Stimulated activated CD4-positive, alpha-beta T cell treated with anti-CD3 and anti-CD28 coated beads, Interleukin-12 subunit alpha, Interleukin-12 subunit beta, amount 100 ng/mL, for 48 hours (primary cell): Measurements from ENCODE around the gene CHURC1.
"Not testable (repeated sequence)": the region's sequence is repeated elsewhere in the genome, so short reads cannot be mapped to it uniquely, and the experiment has no call there.

ENCODE experiments used
- DNase-seq, 3 donors: peaks; one replicate each; pipeline ENCODE4 v3.0.0-alpha.2; 2020; ENCODE audit warnings: low read depth in 2 of 3, low spot score in 1 of 3

Gene CHURC1

DNA sequence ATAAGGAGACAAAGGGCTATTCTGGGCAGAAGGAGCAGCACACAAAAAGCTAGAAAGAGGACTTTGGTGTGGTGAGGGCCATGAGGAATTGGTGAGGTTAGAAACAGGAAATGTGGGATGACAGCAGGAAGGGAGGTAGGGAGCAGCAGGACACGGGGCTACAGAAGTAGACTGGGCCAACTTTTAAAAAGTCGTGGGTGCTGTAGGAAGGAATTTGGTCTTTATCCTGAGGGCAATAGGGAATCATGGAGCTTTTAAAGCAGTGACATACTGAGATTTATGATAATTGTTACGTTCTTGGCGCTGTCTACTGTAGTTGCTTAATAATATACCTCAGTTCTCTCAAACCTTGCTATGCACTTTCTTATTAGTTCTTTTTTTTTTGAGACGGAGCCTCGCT is 8.2 kb upstream of the CHURC1 start:
- DNase-seq, result no peak

DNA sequence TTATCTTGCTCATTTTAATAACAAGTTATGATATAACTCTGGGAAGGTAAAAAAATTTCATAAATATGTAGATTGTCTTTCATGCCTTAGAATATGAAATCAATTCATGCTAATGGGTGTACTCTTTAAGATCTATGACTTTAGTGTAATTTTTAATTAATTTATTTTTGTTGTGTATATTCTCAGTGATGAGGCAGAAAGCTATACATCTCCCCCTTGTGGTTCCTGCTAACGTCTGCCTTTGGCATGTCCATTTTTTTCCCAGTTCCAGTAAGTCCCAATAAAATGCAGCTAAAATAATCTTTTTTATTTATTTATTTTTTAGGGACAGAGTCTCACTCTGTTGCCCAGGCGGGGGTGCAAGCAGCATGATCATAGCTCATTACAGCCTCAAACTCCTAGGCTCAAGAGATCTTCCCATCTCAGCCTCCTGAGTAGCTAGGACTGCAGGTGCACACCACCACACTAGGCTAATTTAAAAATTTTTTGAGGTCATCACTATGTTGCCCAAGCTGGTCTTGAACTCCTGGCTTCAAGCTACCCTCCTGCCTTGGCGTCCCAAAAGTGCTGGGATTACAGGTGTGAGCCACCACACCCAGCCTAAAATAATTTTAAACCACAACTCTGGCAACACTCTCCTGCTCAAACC is 3.3 kb upstream of the CHURC1 start:
- no peak for DNase-seq

DNA sequence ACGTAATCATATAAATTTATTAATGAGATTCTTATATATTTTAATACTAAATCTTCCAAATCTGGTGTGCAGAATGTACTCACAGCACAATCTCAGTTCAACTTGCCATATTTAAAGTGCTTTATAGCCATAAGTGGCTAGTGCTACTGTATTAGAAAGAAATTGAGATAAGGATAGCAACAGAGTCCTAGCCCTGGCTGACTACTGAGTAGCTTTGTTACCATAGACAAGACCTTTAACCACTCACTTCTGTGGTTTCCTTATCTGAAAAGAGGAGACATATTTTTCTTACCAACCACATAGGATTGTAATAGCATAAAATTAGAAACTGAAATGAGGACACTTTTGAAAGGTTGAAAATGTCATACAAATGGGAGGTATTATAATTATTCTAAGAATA is 2.0 kb upstream of the CHURC1 start:
- DNase-seq, result no peak

DNA sequence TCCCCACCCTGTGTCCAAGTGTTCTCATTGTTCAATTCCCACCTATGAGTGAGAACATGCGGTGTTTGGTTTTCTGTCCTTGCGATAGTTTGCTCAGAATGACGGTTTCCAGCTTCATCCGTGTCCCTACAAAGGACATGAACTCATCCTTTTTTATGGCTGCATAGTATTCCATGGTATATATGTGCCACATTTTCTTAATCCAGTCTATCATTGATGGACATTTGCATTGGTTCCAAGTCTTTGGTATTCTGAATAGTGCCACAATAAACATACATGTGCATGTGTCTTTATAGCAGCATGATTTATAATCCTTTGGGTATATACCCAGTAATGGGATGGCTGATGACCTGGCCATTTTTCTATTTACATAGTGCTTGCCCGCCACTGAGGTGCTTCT is 778 bp upstream of the CHURC1 start:
- not testable (repeated sequence) for DNase-seq

DNA sequence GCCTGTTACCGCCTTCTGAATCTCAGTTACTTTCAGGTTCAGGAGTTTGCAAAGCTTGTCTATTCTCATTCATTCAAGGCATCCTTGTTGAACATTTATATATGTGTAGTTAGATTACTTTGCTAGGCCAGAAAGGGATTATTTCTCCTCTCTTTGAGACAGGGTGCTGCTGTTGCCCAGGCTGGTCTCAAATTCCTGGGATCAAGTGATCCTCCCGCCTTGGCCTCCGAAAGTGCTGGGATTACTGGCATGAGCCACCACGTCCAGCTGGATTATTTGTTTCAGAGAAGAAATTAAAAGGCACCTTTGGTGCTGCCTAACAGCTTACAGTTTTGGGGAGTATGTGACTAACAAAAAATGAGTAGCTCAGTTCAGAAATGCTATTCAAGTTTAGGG is 772 bp downstream of the CHURC1 start:
- DNase-seq, result no peak

DNA sequence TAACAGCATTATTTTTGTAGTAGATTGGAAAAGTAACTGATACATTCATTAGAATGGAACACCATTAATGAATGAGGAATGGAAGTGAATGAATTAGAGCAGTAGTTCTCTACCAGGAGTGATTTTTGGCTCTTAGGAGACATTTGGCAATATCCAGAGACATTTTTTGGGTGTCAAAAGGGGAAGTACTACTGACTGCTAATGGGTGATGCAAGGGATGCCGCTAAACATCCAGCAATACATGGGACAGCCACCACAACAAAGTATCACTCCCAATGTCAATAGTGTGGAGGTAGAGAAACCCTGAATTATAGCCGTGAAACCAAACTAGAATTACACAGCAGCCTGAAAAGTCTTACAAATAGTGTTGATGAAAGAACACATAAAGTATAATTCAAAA is 1.5 kb downstream of the CHURC1 start:
- no peak for DNase-seq

DNA sequence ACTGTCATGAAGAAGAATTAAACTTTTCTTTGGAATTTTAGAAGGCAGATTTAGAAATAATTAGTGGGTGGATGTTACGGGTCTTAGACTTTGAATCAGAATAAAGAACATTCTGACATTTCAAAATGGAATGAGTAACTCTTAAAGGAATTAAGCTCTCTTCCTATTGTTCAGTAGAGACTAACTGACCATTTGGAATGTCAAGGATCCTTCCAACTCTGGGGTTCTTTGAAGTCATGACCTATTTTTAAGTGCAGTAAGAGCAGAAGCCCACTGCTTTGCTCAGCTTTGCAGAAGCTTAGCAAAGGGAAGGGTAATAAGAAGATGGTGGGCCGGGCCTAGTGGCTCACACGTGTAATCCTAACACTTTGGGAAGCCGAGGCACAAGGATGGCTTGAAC is 4.0 kb downstream of the CHURC1 start:
- DNase-seq, result no peak

DNA sequence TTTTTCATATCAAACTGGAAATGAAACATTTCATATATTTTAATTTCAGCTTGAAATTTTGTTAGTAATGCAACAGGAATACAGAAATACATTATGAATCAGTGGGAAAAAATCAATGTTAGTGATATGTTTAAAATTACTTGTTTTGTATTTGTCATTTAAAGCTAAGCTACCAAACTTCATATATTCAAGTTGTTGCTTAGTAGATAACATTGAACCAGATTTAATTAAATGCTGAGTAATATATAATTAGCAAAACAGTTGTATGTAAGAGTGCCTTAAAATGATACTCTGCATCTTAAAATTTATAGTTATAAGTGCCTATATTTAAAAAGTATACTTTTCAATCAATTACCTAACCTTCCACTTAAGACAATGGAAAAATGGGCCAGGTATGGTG is 5.0 kb downstream of the CHURC1 start:
- no peak for DNase-seq

DNA sequence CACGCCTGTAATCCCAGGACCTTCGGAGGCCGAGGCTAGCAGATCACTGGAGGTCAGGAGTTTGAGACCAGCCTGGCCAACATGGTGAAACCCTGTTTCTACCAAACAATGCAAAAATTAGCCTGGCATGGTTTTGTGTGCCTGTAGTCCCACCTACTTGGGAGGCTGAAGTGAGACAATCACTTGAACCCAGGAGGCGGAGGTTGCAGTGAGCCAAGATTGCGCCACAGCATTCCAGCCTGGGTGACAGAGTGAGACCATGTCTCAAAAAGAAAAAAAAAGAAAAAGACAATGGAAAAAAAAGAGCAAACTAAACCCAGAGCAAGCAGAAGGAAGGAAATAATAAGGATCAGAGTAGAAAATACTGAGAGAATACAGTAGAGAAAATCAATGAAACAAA is 5.4 kb downstream of the CHURC1 start:
- DNase-seq, result no peak

DNA sequence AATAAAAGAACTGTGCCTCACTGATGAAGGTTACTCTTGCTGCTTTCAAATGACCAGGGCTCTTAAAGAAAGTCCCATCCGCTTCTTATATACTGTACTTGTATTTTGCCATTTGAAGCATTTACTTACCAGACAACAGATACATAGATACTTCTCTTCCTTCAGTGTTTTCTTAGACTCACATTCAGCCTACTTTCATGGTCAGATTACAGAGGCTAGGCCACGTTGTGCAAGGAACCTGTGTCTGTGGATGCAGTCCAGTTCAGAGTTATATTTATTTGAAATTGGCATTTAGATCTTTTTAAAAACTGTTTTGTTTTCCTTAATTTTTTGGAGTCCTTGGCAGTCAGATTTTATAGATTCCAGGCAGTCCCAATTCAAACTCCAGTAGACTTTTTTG is 6.2 kb downstream of the CHURC1 start:
- DNase-seq, result no peak

DNA sequence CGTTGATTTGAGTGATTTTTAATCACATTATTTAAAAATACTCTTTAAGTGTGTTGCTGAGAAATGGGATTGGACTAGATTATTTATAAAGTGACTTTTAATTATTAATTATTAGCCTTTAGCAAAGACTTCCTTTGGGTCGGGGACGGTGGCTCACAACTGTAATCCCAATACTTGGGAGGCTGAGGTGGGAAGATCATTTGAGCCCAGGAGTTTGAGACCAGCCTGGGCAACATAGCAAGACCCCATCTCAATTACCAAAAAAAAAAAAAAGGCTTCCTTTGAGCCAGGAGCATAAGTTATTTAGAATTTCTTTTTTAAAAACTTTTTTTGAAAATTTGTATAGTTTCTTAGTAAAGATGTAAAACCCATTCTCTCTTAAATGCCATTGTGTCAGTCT is 8.8 kb downstream of the CHURC1 start:
- DNase-seq, result no peak

DNA sequence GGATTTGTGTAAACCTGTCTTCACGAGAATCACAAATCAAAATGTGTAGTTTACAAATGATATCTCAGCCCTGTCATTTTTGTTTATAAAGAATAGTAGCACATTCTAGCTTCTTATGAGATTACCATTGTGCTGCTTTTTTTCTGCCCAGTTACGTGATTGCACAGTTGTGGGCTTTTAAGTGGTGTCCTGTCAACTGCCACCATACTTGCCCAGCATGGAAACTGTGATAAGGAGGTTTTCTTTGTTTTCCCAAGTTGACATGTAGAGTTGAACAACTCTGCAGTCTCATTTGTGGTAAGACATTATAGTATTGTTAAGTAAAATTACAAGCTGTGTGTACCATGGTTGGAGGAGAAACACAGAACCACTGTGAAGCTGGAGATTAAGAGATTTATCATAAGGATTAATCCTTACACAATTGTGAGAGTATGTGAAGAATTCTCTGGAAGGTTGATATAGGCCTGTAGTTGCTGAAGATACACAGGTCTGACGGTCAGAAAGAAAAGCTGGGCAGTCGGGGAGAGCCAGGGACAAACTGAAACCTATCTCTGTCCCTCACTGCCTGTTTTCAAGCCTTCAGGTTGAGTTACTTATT is 12.2 kb downstream of the CHURC1 start:
- no peak for DNase-seq

DNA sequence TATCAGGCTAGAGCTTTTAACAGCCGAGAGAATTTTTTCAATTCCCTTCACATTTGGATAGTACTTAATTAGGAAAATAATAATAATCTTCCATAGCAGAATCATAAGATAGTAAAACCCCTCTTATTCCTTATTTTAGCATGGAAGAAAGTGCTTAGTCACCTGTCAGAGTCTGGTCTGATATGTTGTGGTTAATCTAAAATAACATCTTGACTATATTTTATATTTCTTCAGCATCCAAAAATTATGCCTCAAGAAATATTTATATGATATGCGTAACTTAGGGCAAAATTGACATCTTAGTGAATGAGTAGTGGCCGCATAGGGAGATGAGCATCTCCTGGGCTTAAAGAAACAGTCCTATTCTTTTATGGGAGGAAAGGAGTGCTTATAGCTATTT is 12.8 kb downstream of the CHURC1 start:
- no peak for DNase-seq

DNA sequence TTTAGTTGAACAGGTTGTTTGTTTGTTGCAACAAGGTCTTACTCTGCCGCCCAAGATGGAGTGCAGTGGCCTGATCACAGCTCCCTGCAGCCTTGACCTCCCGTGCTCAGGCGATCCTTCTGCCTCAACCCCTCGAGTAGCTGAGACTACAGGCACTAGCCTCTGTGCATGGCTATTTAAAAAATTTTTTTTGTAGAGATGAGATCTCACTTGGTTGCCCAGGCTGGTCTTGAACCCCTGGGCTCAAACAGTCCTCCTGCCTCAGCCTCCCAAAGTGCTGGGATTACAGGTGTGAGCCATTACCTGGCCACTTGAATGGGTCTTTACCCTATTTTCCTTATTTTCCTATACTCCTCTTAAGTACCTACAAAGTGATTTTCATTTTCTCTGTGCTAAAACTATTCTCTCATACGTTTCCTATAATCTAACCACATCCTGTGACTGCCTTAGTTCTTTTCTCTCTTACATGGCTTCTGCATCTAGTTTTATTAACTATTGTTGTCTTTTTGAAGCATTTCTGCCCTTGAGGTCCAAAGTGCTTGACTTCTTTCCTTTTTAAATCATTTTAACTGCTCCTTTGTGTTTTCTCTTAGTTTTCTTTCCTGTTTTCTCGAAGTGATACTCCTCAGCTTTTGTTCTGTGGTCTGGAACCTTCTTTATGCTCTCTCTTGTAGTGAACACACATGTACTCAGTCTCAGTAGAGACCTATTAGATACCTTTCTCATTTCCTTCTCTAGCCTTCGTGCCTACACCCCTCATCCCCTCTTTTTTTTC is 14.2 kb downstream of the CHURC1 start:
- no peak for DNase-seq

DNA sequence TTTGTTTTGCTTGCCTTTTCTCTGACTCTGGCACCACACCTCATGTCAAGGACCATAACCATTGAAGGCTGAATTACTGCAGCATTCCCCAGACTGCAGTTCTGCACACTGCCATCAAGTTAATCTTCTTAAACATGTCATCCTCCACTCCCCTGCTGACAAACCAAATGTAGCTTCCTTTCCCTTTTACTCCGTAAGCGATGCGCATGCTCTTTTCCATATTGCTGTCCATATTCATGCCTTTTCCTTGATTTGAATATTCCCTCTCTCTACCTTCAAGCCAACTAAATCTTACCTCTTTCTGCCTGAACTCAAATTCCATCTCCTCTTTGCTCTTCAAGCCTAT is 14.7 kb downstream of the CHURC1 start:
- DNase-seq, result no peak

DNA sequence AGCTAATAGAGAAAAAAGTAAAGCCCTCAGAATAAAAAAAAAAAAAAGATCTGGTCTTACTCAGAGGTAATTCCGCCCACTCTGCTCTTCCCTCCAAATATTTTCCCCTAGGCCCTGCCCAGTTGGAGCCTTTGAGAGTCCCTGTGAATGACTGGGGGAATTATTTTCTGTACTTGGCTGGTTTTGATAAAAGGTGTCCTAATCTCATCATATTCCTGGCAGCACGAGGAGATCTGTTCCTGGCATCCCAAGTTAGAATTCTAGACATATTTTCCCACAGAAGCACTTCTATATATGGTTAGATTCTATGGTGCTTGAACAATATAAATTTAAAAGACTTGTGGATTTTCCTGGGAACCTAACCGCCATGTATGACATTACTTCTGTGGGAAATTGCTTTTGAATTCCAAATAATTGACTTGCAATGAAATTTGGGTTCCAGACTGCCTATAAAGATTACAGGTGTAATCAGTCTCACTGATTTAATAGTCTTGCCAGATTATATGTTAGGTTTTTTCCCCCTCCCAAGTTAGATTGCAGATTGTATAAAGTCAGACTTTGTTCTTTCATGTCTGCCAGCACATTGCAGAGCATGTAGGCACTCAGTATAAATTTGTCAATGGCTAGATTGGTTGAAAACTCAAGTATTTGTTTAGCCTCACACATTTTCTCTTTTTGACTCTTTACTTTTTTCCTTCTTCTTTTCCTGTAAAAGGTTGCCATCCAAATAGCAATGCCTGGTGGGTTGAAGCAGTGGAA is 16.0 kb downstream of the CHURC1 start:
- no peak for DNase-seq

DNA sequence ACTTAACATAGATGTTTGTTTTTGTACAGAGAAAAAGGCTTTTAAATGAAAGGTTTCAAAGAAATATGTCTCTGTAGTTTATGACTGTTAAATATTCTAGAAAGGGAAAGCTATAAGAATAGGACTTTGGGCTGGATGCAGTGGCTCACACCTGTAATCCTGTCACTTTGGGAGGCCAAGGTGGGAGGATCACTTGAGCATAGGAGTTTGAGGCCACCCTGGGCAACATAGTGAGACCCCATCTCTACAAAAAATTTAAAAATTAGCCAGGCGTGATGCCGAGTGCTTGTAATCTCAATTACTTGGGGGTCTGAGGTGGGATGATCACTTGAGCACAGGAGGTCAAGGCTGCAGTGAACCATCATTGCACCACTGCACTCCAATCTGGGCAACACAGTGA is 16.9 kb downstream of the CHURC1 start:
- no peak for DNase-seq

DNA sequence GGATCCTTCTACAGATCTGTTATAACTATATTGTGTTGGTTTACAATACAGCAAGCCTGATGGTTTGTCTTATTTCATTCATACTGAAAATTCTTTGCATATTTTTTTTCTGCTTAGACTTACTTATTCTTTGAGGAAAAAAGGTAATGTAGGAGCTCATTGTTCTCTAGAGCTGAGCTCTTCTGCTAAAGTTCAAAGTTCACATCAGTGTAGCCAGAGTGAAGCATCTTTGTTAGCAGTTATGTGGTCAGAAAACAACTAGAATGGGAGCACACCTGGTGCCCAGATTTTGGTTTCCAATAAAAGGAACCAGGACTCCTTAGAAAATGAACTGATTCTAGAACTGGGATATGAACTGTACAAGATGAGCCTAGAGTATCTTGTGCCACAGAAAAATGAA is 18.0 kb downstream of the CHURC1 start:
- DNase-seq, result no peak

DNA sequence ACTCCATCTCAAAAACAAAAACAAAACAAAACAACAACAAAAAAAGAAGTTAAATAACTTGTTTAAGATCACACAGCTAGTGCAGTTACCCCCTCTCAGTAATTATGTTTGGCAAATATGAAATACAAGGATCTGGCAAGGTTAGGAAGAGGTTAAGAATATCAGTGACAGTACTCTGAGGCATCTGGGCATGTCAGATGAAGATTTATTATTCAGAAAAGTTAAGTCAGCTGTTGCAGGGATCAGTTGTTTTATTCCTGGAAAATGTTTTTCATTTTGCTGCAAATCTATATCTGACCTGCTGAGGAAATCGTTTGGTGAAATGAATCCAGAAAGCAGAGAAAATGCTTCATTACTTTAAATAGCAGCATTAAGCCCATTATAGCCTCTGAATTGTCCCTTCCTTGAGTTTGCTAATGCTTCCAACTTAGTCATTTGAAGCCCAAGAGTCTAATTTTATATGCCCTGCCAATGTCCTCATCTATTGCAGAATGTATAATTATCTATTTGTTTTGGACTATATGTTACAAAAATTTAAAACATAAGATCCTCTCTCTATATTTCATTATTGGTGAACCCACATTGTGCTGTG is 20.2 kb downstream of the CHURC1 start:
- no peak for DNase-seq

DNA sequence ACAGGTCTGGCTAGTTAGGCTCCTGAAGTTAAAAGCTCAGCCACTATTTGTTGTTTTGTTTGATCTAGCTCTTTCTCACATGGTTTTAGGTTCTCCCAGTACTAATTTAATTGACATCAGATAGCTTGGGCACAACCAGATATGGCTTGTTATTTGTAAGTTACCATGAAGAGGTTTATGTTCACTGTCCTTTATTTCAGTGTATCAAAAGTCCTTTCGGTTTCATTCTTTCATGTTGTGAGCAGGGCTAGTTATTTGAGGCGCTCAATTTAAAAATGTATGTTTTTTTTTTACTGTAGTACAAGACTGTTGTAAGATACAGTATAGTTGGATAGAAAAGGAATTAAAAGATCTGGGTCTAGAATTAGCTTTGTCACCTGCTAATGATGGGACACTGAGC is 21.3 kb downstream of the CHURC1 start:
- no peak for DNase-seq

DNA sequence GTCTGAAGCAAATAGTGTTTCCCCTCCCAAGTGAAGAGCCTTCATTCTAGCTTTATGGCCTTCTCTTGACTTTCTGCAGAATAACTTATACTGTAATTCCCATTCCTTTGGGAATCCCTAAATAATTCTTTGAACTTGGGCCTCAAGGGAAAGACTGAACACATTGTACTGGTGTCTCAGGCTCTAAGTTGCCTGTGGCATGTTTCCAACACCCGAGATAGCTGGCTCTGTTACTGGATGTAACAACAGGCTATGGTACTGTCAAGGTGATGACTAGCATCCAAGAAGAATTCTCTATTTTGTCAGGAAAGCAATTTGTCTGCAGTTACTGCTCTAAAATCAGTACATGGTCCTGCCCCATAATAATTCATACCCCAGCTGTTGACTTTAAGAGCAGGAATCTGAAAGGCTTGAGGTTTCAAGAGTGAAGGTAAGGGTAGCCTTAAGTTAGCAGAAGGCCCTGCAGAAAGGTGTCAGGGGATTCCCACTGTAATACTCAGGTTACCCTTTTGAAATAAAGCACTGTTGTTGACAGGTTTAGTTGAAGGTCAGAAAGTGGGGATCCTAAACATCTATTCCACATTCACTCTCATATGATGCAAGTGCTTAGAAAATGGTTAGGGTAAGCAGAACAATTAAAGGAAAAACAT is 23.0 kb downstream of the CHURC1 start:
- no peak for DNase-seq
